GM18873 (cell line): ENCODE data around the gene NDUFA11.
A peak's percentile ranks its signal among the peaks of the same experiment; 100 is the strongest.

ENCODE experiments used
- ATAC-seq: cut with Tn5 transposase; IDR thresholded peaks from one replicate; pipeline ENCODE4 v1.9.1; 2021; ENCODE audit warnings: mild to moderate bottlenecking, moderate library complexity, moderate number of reproducible peaks; ENCODE audit not compliant: unreplicated experiment, low FRiP score

The NDUFA11 gene

GRCh38 chr19:5913739-5914357 lies 10.3 kb upstream of the NDUFA11 start, which contains the start of gene CAPS:
TSS of gene CAPS (plus strand) at chr19:5914254. CDS start at chr19:5914407, 153 bp downstream.
- ATAC-seq, result no peak

GRCh38 chr19:5911366-5911765 lies 7.8 kb upstream of the NDUFA11 start:
- no peak for ATAC-seq

- ATAC-seq, result no peak
Measured at GRCh38 chr19:5910638-5910907, 7.0 kb upstream of the NDUFA11 start.

GRCh38 chr19:5908773-5909442 lies 5.3 kb upstream of the NDUFA11 start:
- no peak for ATAC-seq

GRCh38 chr19:5907241-5907640 lies 3.7 kb upstream of the NDUFA11 start:
- ATAC-seq, result no peak

- no peak for ATAC-seq
Measured at GRCh38 chr19:5905114-5905778, 1.7 kb upstream of the NDUFA11 start.

GRCh38 chr19:5904352-5905113 lies 943 bp upstream of the NDUFA11 start, which contains the start of gene VMAC:
TSS of gene VMAC (plus strand) at chr19:5904872. CDS start at chr19:5904891, 19 bp downstream.
- ATAC-seq, result peak; percentile 82

GRCh38 chr19:5903056-5903623 lies 450 bp downstream of the NDUFA11 start:
- no peak for ATAC-seq

GRCh38 chr19:5900976-5901375 lies 2.6 kb downstream of the NDUFA11 start:
- no peak for ATAC-seq

GRCh38 chr19:5899728-5900526 lies 3.7 kb downstream of the NDUFA11 start:
- no peak for ATAC-seq

- no peak for ATAC-seq
Measured at GRCh38 chr19:5897189-5897969, 6.2 kb downstream of the NDUFA11 start.

GRCh38 chr19:5896365-5897076 lies 7.1 kb downstream of the NDUFA11 start:
- no peak for ATAC-seq

GRCh38 chr19:5895890-5896289 lies 7.7 kb downstream of the NDUFA11 start:
- ATAC-seq, result no peak

GRCh38 chr19:5895409-5895808 lies 8.2 kb downstream of the NDUFA11 start:
- ATAC-seq, result no peak

- no peak for ATAC-seq
Measured at GRCh38 chr19:5894704-5895349, 8.8 kb downstream of the NDUFA11 start.

GRCh38 chr19:5893907-5894703 lies 9.5 kb downstream of the NDUFA11 start:
- ATAC-seq, result no peak

GRCh38 chr19:5893296-5893903 lies 10.2 kb downstream of the NDUFA11 start:
- ATAC-seq, result no peak
